Choroid plexus epithelial cell (primary cell): ENCODE results near the gene MGAT5.

Experiments used
- DNase-seq: peaks from one replicate; pipeline ENCODE4 v3.0.0-alpha.2; 2010; ENCODE audit warnings: low read depth
- H3K4me3 ChIP-seq: 2 replicates; pipeline ENCODE4 v1.5.1; 2011; ENCODE audit warnings: low read depth, mild to moderate bottlenecking, control low read depth, low read length, moderate library complexity
- TF ChIP-seq, protein P1 (sequence below): conservative IDR thresholded peaks from 2 replicates; pipeline ENCODE4 v1.5.1; 2011; ENCODE audit warnings: low read depth, mild to moderate bottlenecking, control low read depth, inconsistent platforms, low read length, moderate library complexity

The MGAT5 gene

DNA sequence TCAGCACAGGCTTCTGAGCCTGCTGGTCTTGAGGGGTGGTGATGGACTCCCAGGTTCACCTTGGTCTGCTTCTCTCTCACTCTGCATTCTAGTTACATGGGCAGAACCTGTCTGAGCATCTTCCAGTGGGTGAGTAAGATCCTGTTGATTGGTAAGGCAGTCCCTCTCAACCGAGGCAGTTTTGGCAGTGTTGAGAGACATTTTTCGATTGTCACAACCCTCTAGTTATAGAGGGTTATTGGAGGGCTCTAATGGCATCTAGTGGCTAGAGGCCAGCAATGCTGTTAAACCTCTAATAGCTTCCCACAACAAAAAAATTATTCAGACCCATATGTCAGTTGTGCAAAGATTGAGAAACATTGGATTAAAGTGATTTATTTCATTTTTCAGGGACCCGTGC, 9.3 kb upstream of the MGAT5 start:
- H3K4me3 ChIP-seq: no peak overlapping the region
- TF ChIP-seq, protein P1, sequence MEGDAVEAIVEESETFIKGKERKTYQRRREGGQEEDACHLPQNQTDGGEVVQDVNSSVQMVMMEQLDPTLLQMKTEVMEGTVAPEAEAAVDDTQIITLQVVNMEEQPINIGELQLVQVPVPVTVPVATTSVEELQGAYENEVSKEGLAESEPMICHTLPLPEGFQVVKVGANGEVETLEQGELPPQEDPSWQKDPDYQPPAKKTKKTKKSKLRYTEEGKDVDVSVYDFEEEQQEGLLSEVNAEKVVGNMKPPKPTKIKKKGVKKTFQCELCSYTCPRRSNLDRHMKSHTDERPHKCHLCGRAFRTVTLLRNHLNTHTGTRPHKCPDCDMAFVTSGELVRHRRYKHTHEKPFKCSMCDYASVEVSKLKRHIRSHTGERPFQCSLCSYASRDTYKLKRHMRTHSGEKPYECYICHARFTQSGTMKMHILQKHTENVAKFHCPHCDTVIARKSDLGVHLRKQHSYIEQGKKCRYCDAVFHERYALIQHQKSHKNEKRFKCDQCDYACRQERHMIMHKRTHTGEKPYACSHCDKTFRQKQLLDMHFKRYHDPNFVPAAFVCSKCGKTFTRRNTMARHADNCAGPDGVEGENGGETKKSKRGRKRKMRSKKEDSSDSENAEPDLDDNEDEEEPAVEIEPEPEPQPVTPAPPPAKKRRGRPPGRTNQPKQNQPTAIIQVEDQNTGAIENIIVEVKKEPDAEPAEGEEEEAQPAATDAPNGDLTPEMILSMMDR: no peak

DNA sequence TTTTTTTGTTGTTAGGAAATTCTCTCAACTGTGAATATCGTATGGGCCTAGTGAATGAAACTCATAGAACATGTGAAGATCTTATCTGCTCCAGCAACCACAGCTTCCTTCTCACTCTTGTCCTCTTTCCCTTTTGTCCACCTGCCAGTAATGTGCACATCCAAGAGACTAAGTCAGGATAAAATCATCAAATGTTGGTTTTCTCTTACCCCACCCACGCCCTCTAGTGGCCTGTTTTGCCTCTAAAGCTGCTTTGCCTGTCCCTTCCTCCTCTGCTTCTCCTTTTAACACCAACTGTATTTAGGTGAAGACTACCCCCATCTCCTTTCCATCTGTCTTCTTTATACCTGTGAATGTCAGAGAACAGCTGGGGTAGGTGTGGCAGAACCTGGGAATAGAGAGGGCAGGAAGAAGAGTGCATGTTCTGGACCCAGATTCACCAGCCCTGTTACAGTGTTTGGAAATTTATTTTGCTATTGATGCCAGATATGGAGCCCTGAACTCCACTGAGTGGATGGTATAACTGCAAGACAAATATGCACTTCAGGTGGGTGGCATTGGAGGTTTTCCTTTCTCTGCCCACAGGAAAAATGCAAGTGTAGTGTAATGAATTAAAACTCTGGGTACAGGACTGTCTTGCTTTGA, 8.4 kb upstream of the MGAT5 start:
- TF ChIP-seq, protein P1: peak; percentile 91
- no peak overlapping the region for H3K4me3 ChIP-seq
- peak; percentile 86 for DNase-seq

More for the DNA sequence above, 9.3 kb upstream of the MGAT5 start:
- DNase-seq: no peak

DNA sequence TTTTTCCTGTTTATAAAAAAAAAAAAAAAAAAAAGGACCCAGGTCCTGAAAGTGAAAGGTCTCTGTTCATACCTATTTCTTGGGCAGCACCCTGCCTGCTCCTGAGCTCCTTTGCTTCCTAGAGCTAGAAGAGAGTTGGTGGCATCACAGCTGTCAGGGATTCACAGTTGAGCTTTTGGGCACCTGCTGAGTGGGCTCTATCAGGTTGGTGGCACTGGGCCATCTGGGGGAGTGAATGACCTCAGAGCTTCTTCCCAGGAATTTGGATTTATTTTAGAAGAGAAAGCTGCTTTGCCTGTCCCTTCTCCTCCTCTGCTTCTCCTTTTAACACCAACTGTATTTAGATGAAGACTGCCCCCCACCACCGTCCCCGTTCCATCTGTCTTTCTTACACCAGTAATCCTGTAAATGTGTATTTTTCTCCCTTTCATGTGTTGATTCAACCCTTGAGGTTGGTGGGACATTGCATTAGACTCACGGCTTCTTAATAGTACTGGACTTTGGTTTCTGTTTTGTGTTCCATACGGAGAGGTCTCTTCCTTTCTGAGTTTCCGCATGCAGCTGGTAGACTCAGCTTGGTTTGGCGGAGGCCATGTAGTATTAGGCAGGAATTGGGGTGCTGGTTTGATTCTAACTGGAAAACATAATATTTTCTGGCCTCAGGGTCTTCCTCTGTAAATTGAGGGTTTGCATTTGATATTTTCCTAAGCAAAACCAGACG, 7.6 kb upstream of the MGAT5 start:
- TF ChIP-seq, protein P1: no peak
- peak; percentile 50 for DNase-seq
- no peak overlapping the region for H3K4me3 ChIP-seq

DNA sequence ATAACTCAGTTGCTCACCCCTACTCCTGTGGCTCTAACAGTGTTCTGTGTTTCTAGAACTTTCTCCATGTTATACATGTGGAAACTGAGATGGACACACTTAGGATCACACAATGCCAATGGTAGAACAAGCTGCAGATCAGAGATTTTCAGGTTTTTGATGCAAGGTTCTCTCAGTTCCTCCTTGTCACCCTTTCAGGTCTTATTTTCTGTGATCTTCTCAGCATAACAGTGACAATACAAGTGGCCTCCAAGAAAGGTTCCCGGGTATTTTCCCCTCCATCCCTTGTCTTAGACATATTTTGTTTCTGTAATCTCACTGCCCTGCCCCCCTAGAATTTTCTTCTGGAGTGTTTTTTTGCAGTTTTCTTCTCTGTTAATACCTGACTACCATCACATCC, 6.2 kb upstream of the MGAT5 start:
- no peak for DNase-seq
- TF ChIP-seq, protein P1: no peak
- H3K4me3 ChIP-seq: no peak overlapping the region

- no peak overlapping the region for H3K4me3 ChIP-seq
- no peak for DNase-seq
- TF ChIP-seq, protein P1: no peak
These were observed 5.0 kb upstream of the MGAT5 start for GRCh38 chr2:134248913-134249312.

- DNase-seq: no peak
- H3K4me3 ChIP-seq: no peak overlapping the region
- TF ChIP-seq, protein P1: no peak
These were observed 4.1 kb upstream of the MGAT5 start for GRCh38 chr2:134249755-134250154.
